HCT116 (cell line): ENCODE measurements around the gene SEL1L2. TPM values are rescaled to one million over a fixed set of nuclear protein-coding genes. Genes with fewer than 3 reads are reported as not detected.

Experiments used
- ATAC-seq: fragments of 200-7000 bp; cut with Tn5 transposase; 2 replicates; pipeline ENCODE4 v1.9.1; 2020; ENCODE audit warnings: mild to moderate bottlenecking, moderate library complexity
- BruUV-seq: library from RNA; stranded (reverse); fragments of 400-500 nt; replicated peaks from 2 replicates; lab custom pipeline; 2021; lab: Mats Ljungman, UMichigan
- CTCF ChIA-PET: fragments of 300-600 bp; sonication (Branson Sonifier 250); formaldehyde crosslinking; loops from one replicate; lab custom pipeline; 2021; ENCODE audit warnings: antibody characterized with exemption; lab: Charles Lee
- POLR2A ChIA-PET: fragments of 300-600, 350-600 bp; sonication (Branson Sonifier 250); formaldehyde crosslinking; loops from one replicate; lab custom pipeline; 2021; ENCODE audit warnings: antibody characterized with exemption; lab: Charles Lee
- RAD21 ChIA-PET, 2 experiments: fragments of 300-600 bp; sonication (Branson Sonifier 250); formaldehyde crosslinking; loops; one replicate each; lab custom pipeline; 2023; ENCODE audit warnings: low total read pairs in 2 of 2; ENCODE audit not compliant: uncharacterized antibody in 2 of 2, unreplicated experiment in 2 of 2, low non-redundant PET in 1 of 2; lab: Charles Lee
- DNase-seq: peaks from one replicate; pipeline ENCODE4 v3.0.0-alpha.2; 2010; ENCODE audit warnings: low read depth, low spot score
- H2AFZ ChIP-seq: fragments of 200-600 bp; shearing (Covaris generic), sonication (generic); 2 replicates; pipeline ENCODE4 v1.6.1; 2017; ENCODE audit warnings: low read depth, mixed run types, mixed read lengths, antibody characterized with exemption, low read length; ENCODE audit not compliant: poor library complexity, severe bottlenecking
- H3K27ac ChIP-seq: 2 replicates; pipeline ENCODE4 v1.5.1; 2012; ENCODE audit warnings: low read depth, low read length
- H3K27me3 ChIP-seq: fragments of 200-600 bp; sonication (generic); 2 replicates; pipeline ENCODE4 v1.6.1; 2016; ENCODE audit warnings: mixed run types, low read length, mixed read lengths; ENCODE audit not compliant: insufficient read depth
- H3K36me3 ChIP-seq, 2 experiments: fragments of 200-500 bp in 1 of 2; fragments of 200-600 bp in 1 of 2; sonication (Bioruptor generic) in 1 of 2; sonication (generic) in 1 of 2; 2 replicates each; pipeline versions ENCODE4 v1.5.1 to v1.6.1; 2014 to 2016; ENCODE audit warnings: low read length in 2 of 2, inconsistent platforms in 1 of 2, mixed read lengths in 1 of 2, mixed run types in 1 of 2; ENCODE audit not compliant: insufficient read depth in 2 of 2, control insufficient read depth in 1 of 2
- H3K4me1 ChIP-seq, 2 experiments: fragments of 200-600 bp in 1 of 2; sonication (generic) in 1 of 2; 2 replicates each; pipeline versions ENCODE4 v1.5.1 to v1.6.1; 2012 to 2017; ENCODE audit warnings: low read length in 2 of 2, inconsistent platforms in 1 of 2, mild to moderate bottlenecking in 1 of 2, mixed read lengths in 1 of 2, mixed run types in 1 of 2, moderate library complexity in 1 of 2; ENCODE audit not compliant: insufficient read depth in 2 of 2, control insufficient read depth in 1 of 2
- H3K4me2 ChIP-seq: fragments of 200-600 bp; sonication (generic); 2 replicates; pipeline ENCODE4 v1.6.1; 2017; ENCODE audit warnings: mixed run types, low read length, mixed read lengths
- H3K4me3 ChIP-seq, 2 experiments: fragments of 200-600 bp in 1 of 2; sonication (generic) in 1 of 2; replicated peaks in 1 of 2; 2 replicates each; pipeline ENCODE4 v1.5.1; 2011 to 2016; ENCODE audit warnings: low read length in 2 of 2, control low read depth in 1 of 2, low read depth in 1 of 2, mild to moderate bottlenecking in 1 of 2, mixed read lengths in 1 of 2, mixed run types in 1 of 2
- H3K79me2 ChIP-seq: fragments of 200-600 bp; sonication (generic); 2 replicates; pipeline ENCODE4 v1.6.1; 2017; ENCODE audit warnings: mild to moderate bottlenecking, mixed run types, low read length, moderate library complexity, mixed read lengths; ENCODE audit not compliant: insufficient read depth
- H3K9ac ChIP-seq: fragments of 200-600 bp; sonication (generic); 2 replicates; pipeline ENCODE4 v1.6.1; 2016; ENCODE audit warnings: low read length, mixed read lengths
- H3K9me2 ChIP-seq: fragments of 200-600 bp; sonication (generic), shearing (Covaris generic); 2 replicates; pipeline ENCODE4 v1.6.1; 2017; ENCODE audit warnings: mixed run types, mild to moderate bottlenecking, moderate library complexity; ENCODE audit not compliant: insufficient read depth
- H3K9me3 ChIP-seq, 2 experiments: fragments of 200-500 bp in 1 of 2; fragments of 200-600 bp in 1 of 2; sonication (Bioruptor generic) in 1 of 2; sonication (generic) in 1 of 2; 2 replicates each; pipeline ENCODE4 v1.6.1; 2014 to 2017; ENCODE audit warnings: low read length in 2 of 2, mixed read lengths in 2 of 2, inconsistent platforms in 1 of 2, low read depth in 1 of 2, mild to moderate bottlenecking in 1 of 2, mixed run types in 1 of 2, moderate library complexity in 1 of 2; ENCODE audit not compliant: control insufficient read depth in 1 of 2, insufficient read depth in 1 of 2
- H4K20me1 ChIP-seq: fragments of 200-600 bp; sonication (generic), shearing (Covaris generic); 2 replicates; pipeline ENCODE4 v1.6.1; 2017; ENCODE audit warnings: mixed run types, mild to moderate bottlenecking, moderate library complexity; ENCODE audit not compliant: insufficient read depth
- CBX3 ChIP-seq: IDR thresholded peaks from 2 replicates; pipeline ENCODE4 v1.6.1; 2012; ENCODE audit warnings: low read depth
- EZH2 ChIP-seq: fragments of 200-600 bp; sonication (generic); IDR thresholded peaks from 2 replicates; pipeline ENCODE4 v1.6.1; 2017; ENCODE audit warnings: antibody characterized with exemption, mixed run types
- EZH2phosphoT487 ChIP-seq: fragments of 200-600 bp; IDR thresholded peaks from 2 replicates; pipeline ENCODE4 v1.6.1; 2018; ENCODE audit warnings: antibody characterized with exemption, borderline replicate concordance
- FOSL1 ChIP-seq: IDR thresholded peaks from 2 replicates; pipeline ENCODE4 v1.6.1; 2012; ENCODE audit warnings: low read depth
- JUND ChIP-seq: IDR thresholded peaks from 2 replicates; pipeline ENCODE4 v1.6.1; 2012
- POLR2A ChIP-seq: IDR thresholded peaks from 2 replicates; pipeline ENCODE4 v1.7.0; 2011; ENCODE audit warnings: borderline replicate concordance; ENCODE audit not compliant: insufficient read depth, insufficient read length; ENCODE audit errors: extremely low read depth
- POLR2AphosphoS5 ChIP-seq: IDR thresholded peaks from 2 replicates; pipeline ENCODE4 v1.6.1; 2011; ENCODE audit warnings: mild to moderate bottlenecking, low read depth, low read length, moderate library complexity
- RAD21 ChIP-seq: IDR thresholded peaks from 2 replicates; pipeline ENCODE4 v1.6.1; 2012; ENCODE audit warnings: low read depth, mild to moderate bottlenecking
- SIN3A ChIP-seq: IDR thresholded peaks from 2 replicates; pipeline ENCODE4 v1.6.1; 2012; ENCODE audit warnings: low read depth
- SP1 ChIP-seq: IDR thresholded peaks from 2 replicates; pipeline ENCODE4 v1.6.1; 2012; ENCODE audit warnings: low read depth
- SRF ChIP-seq: IDR thresholded peaks from 2 replicates; pipeline ENCODE4 v1.6.1; 2012; ENCODE audit warnings: low read depth
- TCF7L2 ChIP-seq: IDR thresholded peaks from 2 replicates; pipeline ENCODE4 v1.7.0; 2011; ENCODE audit warnings: borderline replicate concordance, inconsistent platforms; ENCODE audit not compliant: insufficient read depth, insufficient read length; ENCODE audit errors: extremely low read depth
- YY1 ChIP-seq: IDR thresholded peaks from 2 replicates; pipeline ENCODE4 v1.6.1; 2011; ENCODE audit warnings: low read length, low read depth, moderate library complexity, mild to moderate bottlenecking; ENCODE audit not compliant: insufficient replicate concordance; ENCODE audit errors: extremely low read depth
- ZFX ChIP-seq: fragments of 450-650 bp; IDR thresholded peaks from 2 replicates; pipeline ENCODE4 v1.6.1; 2017
- ZNF274 ChIP-seq: fragments of 200-500 bp; sonication (Bioruptor generic); IDR thresholded peaks from 2 replicates; pipeline ENCODE4 v1.6.1; 2014; ENCODE audit warnings: mild to moderate bottlenecking, low read depth, low read length, inconsistent platforms
- intact Hi-C: fragments of 100-400 bp; cut with micrococcal nuclease; formaldehyde crosslinking; loops from 2 replicates; pipeline ENCODE4 v1.10.0; 2022
- total RNA-seq: library from RNA; stranded (reverse); gene quantifications from one replicate; pipeline ENCODE4 v1.2.1, GENCODE V29; 2021; ENCODE audit not compliant: unreplicated experiment
- TF ChIP-seq, protein P1 (sequence below): IDR thresholded peaks from 2 replicates; pipeline ENCODE4 v1.6.1; 2012; ENCODE audit warnings: low read depth
- TF ChIP-seq, protein P2 (sequence below): IDR thresholded peaks from 2 replicates; pipeline ENCODE4 v1.6.1; 2011; ENCODE audit warnings: mild to moderate bottlenecking, low read length, moderate library complexity; ENCODE audit not compliant: insufficient replicate concordance; ENCODE audit errors: extremely low read depth
- TF ChIP-seq, protein P3 (sequence below): IDR thresholded peaks from 2 replicates; pipeline ENCODE4 v1.6.1; 2012

The SEL1L2 gene
- total RNA-seq, 1 experiment from 2014 or later = not detected

DNA sequence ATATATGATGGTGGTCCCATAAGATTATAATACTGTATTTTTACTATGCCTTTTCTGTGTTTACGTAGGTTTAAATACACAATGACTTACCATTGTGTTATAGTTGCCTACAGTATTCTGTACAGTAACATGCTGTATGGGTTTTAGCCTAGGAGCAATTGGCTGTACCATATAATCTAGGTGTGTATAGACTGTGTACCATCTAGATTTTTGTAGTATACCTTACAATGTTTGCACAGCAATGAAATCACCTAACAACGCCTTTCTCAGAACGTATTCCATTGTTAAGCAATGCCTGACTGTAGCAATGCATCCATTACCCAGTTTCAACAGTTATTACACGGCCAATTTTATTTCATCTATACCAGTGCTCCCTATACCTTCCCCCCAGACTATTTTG, 15.6 kb upstream of the SEL1L2 start:
- 0 out of 4 replicates have a peak, but pooled peaks cover 0 to 4% of the 10 kb centered on the region in 2 experiments for H3K9me3 ChIP-seq
- no peaks in the 10 kb centered on the region for H4K20me1 ChIP-seq
- H3K4me3 ChIP-seq = no peak overlapping the region
- no peak overlapping the region for H3K4me2 ChIP-seq
- DNase-seq (no peak), ATAC-seq (no peak)
- no peak overlapping the region for H3K27ac ChIP-seq
- CTCF ChIA-PET = no interaction called here
- POLR2A ChIA-PET = interaction anchor here (0.7 kb wide), 1 partner anchor 26 kb away, joined by 3 read pairs; no protein-coding TSS in a partner anchor
- H3K9me2 ChIP-seq = no peaks in the 10 kb centered on the region
- no peak overlapping the region for H3K9ac ChIP-seq
- no peak overlapping the region for H2AFZ ChIP-seq
- H3K27me3 ChIP-seq = no peaks in the 10 kb centered on the region
- intact Hi-C loops = no loop called here
- BruUV-seq = no TSS peak
- RAD21 ChIA-PET = no interaction called here
- H3K4me1 ChIP-seq = no peaks in the 10 kb centered on the region
- TF ChIP-seq ZNF274 = no peak
- no peak for TF ChIP-seq YY1
- no peak for TF ChIP-seq JUND
- TF ChIP-seq FOSL1 = no peak
- no peak for TF ChIP-seq SP1
- TF ChIP-seq TCF7L2 = no peak
- TF ChIP-seq, protein P1, sequence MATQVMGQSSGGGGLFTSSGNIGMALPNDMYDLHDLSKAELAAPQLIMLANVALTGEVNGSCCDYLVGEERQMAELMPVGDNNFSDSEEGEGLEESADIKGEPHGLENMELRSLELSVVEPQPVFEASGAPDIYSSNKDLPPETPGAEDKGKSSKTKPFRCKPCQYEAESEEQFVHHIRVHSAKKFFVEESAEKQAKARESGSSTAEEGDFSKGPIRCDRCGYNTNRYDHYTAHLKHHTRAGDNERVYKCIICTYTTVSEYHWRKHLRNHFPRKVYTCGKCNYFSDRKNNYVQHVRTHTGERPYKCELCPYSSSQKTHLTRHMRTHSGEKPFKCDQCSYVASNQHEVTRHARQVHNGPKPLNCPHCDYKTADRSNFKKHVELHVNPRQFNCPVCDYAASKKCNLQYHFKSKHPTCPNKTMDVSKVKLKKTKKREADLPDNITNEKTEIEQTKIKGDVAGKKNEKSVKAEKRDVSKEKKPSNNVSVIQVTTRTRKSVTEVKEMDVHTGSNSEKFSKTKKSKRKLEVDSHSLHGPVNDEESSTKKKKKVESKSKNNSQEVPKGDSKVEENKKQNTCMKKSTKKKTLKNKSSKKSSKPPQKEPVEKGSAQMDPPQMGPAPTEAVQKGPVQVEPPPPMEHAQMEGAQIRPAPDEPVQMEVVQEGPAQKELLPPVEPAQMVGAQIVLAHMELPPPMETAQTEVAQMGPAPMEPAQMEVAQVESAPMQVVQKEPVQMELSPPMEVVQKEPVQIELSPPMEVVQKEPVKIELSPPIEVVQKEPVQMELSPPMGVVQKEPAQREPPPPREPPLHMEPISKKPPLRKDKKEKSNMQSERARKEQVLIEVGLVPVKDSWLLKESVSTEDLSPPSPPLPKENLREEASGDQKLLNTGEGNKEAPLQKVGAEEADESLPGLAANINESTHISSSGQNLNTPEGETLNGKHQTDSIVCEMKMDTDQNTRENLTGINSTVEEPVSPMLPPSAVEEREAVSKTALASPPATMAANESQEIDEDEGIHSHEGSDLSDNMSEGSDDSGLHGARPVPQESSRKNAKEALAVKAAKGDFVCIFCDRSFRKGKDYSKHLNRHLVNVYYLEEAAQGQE = no peak
- no peak for TF ChIP-seq POLR2A
- TF ChIP-seq, protein P2, sequence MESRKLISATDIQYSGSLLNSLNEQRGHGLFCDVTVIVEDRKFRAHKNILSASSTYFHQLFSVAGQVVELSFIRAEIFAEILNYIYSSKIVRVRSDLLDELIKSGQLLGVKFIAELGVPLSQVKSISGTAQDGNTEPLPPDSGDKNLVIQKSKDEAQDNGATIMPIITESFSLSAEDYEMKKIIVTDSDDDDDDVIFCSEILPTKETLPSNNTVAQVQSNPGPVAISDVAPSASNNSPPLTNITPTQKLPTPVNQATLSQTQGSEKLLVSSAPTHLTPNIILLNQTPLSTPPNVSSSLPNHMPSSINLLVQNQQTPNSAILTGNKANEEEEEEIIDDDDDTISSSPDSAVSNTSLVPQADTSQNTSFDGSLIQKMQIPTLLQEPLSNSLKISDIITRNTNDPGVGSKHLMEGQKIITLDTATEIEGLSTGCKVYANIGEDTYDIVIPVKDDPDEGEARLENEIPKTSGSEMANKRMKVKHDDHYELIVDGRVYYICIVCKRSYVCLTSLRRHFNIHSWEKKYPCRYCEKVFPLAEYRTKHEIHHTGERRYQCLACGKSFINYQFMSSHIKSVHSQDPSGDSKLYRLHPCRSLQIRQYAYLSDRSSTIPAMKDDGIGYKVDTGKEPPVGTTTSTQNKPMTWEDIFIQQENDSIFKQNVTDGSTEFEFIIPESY = no peak
- TF ChIP-seq SIN3A = no peak
- no peak for TF ChIP-seq EZH2phosphoT487
- no peak for TF ChIP-seq CBX3
- TF ChIP-seq ZFX = no peak
- TF ChIP-seq RAD21 = no peak
- no peak for TF ChIP-seq SRF
- TF ChIP-seq POLR2AphosphoS5 = no peak
- TF ChIP-seq EZH2 = no peak
- TF ChIP-seq, protein P3, sequence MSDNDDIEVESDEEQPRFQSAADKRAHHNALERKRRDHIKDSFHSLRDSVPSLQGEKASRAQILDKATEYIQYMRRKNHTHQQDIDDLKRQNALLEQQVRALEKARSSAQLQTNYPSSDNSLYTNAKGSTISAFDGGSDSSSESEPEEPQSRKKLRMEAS = no peak
- H3K79me2 ChIP-seq = no peaks in the 10 kb centered on the region
- H3K36me3 ChIP-seq = no peaks in the 10 kb centered on the region
